ENCODE data around the gene PLXNB2.

DNA sequence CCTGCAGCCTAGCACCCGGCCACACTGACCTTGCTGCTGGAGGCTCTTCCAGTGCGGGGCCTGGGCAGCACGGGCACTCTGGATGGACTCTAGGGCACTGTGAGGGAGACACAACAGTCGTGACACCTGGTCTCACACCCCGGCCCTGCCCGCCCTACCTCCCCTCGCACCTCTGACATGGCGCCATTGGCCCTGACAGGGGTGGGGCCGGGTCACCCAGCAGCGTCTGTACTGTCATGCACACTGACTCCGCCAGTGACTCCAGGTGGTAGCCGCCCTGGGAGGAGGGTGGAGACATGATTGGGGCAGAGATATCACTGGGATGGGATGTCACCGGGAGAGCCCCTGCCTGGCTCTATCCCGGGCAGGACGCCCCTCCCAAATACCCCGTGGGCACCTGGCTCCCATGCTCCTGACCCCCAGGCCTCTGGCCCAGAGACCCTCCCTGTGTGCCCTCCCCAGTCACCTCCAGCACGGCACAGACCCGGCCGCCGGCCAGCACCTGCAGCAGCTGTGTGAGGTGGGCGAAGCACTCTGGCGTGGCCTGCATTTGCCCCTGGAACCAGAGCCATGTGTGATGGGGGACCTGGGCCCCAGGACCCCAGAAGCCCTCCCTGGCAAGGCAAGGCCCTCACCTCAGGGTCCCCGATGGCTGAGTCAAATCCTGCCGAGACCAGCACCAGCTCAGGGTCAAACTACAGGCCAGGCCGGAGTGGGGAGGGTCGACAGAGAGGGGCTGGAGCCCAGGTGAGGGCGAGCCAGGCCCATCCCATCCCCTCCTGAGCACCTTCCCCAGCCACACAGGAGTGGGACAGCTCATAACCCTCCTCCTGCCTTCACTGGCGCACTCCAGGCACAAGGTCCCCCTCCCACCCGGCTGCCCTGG lies 59.0 kb downstream of the PLXNB2 start:
- no peak for TF ChIP-seq POLR2A (IDR thresholded peaks at IDR 0.05)
- TF ChIP-seq, protein P1, sequence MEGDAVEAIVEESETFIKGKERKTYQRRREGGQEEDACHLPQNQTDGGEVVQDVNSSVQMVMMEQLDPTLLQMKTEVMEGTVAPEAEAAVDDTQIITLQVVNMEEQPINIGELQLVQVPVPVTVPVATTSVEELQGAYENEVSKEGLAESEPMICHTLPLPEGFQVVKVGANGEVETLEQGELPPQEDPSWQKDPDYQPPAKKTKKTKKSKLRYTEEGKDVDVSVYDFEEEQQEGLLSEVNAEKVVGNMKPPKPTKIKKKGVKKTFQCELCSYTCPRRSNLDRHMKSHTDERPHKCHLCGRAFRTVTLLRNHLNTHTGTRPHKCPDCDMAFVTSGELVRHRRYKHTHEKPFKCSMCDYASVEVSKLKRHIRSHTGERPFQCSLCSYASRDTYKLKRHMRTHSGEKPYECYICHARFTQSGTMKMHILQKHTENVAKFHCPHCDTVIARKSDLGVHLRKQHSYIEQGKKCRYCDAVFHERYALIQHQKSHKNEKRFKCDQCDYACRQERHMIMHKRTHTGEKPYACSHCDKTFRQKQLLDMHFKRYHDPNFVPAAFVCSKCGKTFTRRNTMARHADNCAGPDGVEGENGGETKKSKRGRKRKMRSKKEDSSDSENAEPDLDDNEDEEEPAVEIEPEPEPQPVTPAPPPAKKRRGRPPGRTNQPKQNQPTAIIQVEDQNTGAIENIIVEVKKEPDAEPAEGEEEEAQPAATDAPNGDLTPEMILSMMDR (IDR thresholded peaks at IDR 0.05) = no peak

Data from heart left ventricle (tissue), 13 donors.